Measurements from ENCODE around the gene MED1.
A peak's percentile ranks its signal among the peaks of the same experiment; 100 is the strongest.

The MED1 gene

DNA sequence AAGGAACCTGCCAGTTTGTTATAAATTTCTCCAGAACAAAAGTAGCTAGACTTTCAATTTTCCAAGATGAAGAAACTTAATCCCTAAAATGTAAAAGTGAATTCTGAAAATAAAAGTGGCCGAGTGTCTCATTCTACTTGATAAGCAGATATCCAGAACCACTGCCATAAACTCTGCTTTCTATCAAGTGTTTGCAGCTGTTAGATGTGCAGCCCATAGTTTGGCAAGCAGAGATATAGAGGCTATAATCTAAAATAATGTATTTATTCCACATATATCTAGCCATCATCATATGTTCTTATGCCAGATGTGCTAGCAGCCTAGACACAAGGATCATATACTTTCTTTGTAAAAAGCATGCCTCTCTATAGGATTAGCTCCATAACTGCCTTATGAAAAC, 34.9 kb downstream of the MED1 start:
- no peaks in the 10 kb centered on the region for H3K27me3 ChIP-seq (ENCODE audit: low read depth, low read length)
- no peak overlapping the region for H3K27ac ChIP-seq (ENCODE audit: low read length)
- H3K36me3 ChIP-seq (ENCODE audit: control insufficient read depth in 1 of 2, insufficient read depth in 2 of 2, low read length in 2 of 2), result peaks cover 27 to 64% of the 10 kb centered on the region in 2 donors
- H3K4me3 ChIP-seq (ENCODE audit: low read depth in 1 of 2, low read length in 2 of 2), result no peak overlapping the region
- H3K4me1 ChIP-seq (ENCODE audit: control insufficient read depth in 1 of 2, insufficient read depth in 2 of 2, low read length in 2 of 2), result no peaks in the 10 kb centered on the region
- no peaks in the 10 kb centered on the region for H3K9me3 ChIP-seq (ENCODE audit: control insufficient read depth in 1 of 2, low read length in 2 of 2)

DNA sequence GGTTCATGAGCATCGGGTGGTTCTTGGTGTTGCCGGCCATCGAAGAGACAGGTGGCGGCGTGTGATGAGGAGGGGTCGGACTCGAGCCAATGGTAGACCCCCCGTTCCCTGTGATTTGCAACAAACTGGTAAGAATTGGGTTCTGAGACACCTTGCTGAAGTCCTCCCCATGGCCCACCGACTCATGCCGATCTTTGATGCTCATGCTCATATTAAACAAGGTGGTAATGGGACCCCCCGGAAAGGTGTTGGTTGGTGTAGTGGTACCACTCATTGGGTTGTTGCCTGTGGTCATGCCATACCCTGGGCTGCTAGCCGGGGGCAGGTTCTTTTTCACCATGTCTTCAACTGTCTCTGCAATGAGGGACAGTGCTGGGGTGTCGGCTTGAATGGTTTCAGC, 40.8 kb downstream of the MED1 start:
- Histone ChIP-seq H3K27ac (ENCODE audit: low read length) (no peak overlapping the region), H3K9me3 (ENCODE audit: control insufficient read depth in 1 of 2, low read length in 2 of 2) (no peaks in the 10 kb centered on the region), H3K4me1 (ENCODE audit: control insufficient read depth in 1 of 2, insufficient read depth in 2 of 2, low read length in 2 of 2) (no peaks in the 10 kb centered on the region), H3K27me3 (ENCODE audit: low read depth, low read length) (no peaks in the 10 kb centered on the region), H3K4me3 (ENCODE audit: low read depth in 1 of 2, low read length in 2 of 2) (no peak overlapping the region), H3K36me3 (ENCODE audit: control insufficient read depth in 1 of 2, insufficient read depth in 2 of 2, low read length in 2 of 2) (peaks cover 52 to 70% of the 10 kb centered on the region in 2 donors)

GRCh38 chr17:39408360-39408759, 42.7 kb downstream of the MED1 start:
- Histone ChIP-seq H3K36me3 (ENCODE audit: control insufficient read depth in 1 of 2, insufficient read depth in 2 of 2, low read length in 2 of 2) (peaks cover 43 to 64% of the 10 kb centered on the region in 2 donors), H3K27ac (ENCODE audit: low read length) (no peak overlapping the region)

GRCh38 chr17:39406951-39407350, 44.1 kb downstream of the MED1 start:
- H3K27me3 ChIP-seq (ENCODE audit: low read depth, low read length), result no peaks in the 10 kb centered on the region
- no peak overlapping the region for H3K4me3 ChIP-seq (ENCODE audit: low read depth in 1 of 2, low read length in 2 of 2)
- H3K27ac ChIP-seq (ENCODE audit: low read length), result no peak overlapping the region
- H3K4me1 ChIP-seq (ENCODE audit: control insufficient read depth in 1 of 2, insufficient read depth in 2 of 2, low read length in 2 of 2), result peaks cover 0 to 3% of the 10 kb centered on the region in 2 donors
- no peaks in the 10 kb centered on the region for H3K9me3 ChIP-seq (ENCODE audit: control insufficient read depth in 1 of 2, low read length in 2 of 2)
- peaks cover 42 to 62% of the 10 kb centered on the region in 2 donors for H3K36me3 ChIP-seq (ENCODE audit: control insufficient read depth in 1 of 2, insufficient read depth in 2 of 2, low read length in 2 of 2)

More at GRCh38 chr17:39408360-39408759, 42.7 kb downstream of the MED1 start:
- no peak overlapping the region for H3K4me3 ChIP-seq (ENCODE audit: low read depth in 1 of 2, low read length in 2 of 2)
- H3K27me3 ChIP-seq (ENCODE audit: low read depth, low read length), result no peaks in the 10 kb centered on the region
- no peaks in the 10 kb centered on the region for H3K4me1 ChIP-seq (ENCODE audit: control insufficient read depth in 1 of 2, insufficient read depth in 2 of 2, low read length in 2 of 2)
- no peaks in the 10 kb centered on the region for H3K9me3 ChIP-seq (ENCODE audit: control insufficient read depth in 1 of 2, low read length in 2 of 2)

DNA sequence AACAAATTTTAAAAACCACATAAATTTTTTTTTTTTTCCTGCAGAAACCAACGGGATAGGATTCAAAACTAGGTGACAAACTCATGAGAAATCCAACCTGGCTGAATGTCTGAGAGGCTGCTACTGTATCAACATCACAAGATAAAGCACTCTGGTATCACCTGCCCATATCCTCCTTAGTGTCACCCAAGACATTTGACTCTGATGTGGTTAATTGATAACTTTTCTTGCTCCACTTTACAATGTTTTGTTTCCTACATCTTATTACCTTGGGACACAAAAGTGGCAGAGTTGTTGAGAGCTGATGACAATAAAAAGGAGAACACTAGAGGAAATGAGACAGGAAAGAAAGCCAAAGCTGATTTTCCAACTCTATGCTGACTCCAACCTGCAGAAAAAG, 45.6 kb downstream of the MED1 start:
- Histone ChIP-seq H3K36me3 (ENCODE audit: control insufficient read depth in 1 of 2, insufficient read depth in 2 of 2, low read length in 2 of 2) (peaks cover 37 to 47% of the 10 kb centered on the region in 2 donors), H3K27ac (ENCODE audit: low read length) (no peak overlapping the region), H3K4me1 (ENCODE audit: control insufficient read depth in 1 of 2, insufficient read depth in 2 of 2, low read length in 2 of 2) (peaks cover 2 to 3% of the 10 kb centered on the region in 2 donors), H3K27me3 (ENCODE audit: low read depth, low read length) (no peaks in the 10 kb centered on the region), H3K4me3 (ENCODE audit: low read depth in 1 of 2, low read length in 2 of 2) (no peak overlapping the region), H3K9me3 (ENCODE audit: control insufficient read depth in 1 of 2, low read length in 2 of 2) (no peaks in the 10 kb centered on the region)

- H3K4me3 ChIP-seq (ENCODE audit: low read depth in 1 of 2, low read length in 2 of 2), result no peak overlapping the region
- no peaks in the 10 kb centered on the region for H3K9me3 ChIP-seq (ENCODE audit: control insufficient read depth in 1 of 2, low read length in 2 of 2)
- H3K4me1 ChIP-seq (ENCODE audit: control insufficient read depth in 1 of 2, insufficient read depth in 2 of 2, low read length in 2 of 2), result peaks cover 7 to 9% of the 10 kb centered on the region in 2 donors
- no peaks in the 10 kb centered on the region for H3K27me3 ChIP-seq (ENCODE audit: low read depth, low read length)
- peaks cover 30 to 41% of the 10 kb centered on the region in 2 donors for H3K36me3 ChIP-seq (ENCODE audit: control insufficient read depth in 1 of 2, insufficient read depth in 2 of 2, low read length in 2 of 2)
- no peak overlapping the region for H3K27ac ChIP-seq (ENCODE audit: low read length)
Observed at GRCh38 chr17:39404542-39405378, 46.3 kb downstream of the MED1 start.

DNA sequence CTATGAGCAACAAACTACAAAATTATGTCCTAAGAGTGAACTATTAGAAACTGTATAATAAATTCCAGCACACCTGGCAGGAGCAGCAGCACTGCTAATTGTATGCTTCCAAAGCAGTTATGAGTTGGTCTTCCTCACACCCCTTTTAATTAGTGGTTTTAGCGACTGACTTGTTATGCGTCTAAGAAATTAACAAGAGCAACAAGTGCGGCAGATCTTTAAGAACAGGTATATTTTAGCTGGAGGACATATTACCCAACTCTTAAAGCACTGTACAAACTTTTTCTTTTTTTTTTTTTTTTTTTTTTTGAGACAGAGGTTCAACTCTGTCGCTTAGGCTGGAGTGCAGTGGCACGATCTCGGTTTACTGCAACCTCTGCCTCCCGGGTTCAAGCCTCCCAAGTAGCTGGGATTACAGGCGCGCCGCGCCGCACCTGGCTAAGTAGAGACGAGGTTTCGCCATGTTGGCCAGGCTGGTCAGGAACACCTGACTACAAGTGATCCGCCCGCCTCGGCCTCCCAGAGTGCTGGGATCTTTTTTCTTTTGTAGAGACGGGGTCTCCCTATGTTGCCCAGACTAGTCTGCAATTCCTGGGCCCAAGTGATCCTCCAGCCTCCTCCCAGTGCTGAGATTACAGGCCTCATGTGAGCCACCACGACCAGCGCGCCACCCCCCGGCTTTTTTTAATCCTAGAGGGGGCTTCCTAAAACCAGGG, 48.0 kb downstream of the MED1 start:
- H3K36me3 ChIP-seq (ENCODE audit: control insufficient read depth in 1 of 2, insufficient read depth in 2 of 2, low read length in 2 of 2), result peaks cover 15 to 24% of the 10 kb centered on the region in 2 donors
- H3K9me3 ChIP-seq (ENCODE audit: control insufficient read depth in 1 of 2, low read length in 2 of 2), result no peaks in the 10 kb centered on the region
- H3K27me3 ChIP-seq (ENCODE audit: low read depth, low read length), result no peaks in the 10 kb centered on the region
- no peak overlapping the region for H3K4me3 ChIP-seq (ENCODE audit: low read depth in 1 of 2, low read length in 2 of 2)
- no peak overlapping the region for H3K27ac ChIP-seq (ENCODE audit: low read length)
- peaks cover 7 to 14% of the 10 kb centered on the region in 2 donors for H3K4me1 ChIP-seq (ENCODE audit: control insufficient read depth in 1 of 2, insufficient read depth in 2 of 2, low read length in 2 of 2)

DNA sequence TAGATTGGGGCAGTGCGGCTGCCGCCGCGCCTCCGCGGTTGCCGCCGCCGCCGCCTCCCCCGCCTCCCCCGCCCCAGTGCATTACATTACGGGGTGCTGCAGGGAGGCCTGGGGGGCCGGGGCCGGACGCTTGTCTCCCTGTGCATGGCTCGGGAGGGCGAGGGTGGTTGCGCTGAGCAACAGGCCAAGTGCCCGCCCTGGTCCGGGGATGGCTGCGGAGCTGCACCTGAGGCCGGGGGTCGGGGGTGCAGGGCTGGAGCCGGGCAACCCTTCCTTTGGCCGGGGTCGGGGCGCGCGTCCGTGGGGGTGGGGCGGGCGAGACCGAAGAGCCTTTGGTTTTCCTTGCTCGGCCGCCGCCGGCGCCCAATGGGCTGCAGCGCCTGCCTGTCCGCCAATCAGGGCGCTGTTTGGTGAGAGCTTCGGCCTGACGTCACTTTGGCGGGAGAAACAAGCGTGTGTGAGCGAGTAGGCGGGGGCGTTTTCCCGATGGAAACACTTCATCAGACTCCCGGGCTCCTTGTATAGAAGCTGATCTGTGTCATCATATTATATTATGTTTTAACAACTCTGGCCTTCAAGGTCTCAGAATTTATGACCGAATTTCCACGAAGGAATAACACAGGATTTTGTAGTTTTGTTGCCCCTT, 48.7 kb downstream of the MED1 start:
- H3K4me1 ChIP-seq (ENCODE audit: control insufficient read depth in 1 of 2, insufficient read depth in 2 of 2, low read length in 2 of 2), result peaks cover 7 to 14% of the 10 kb centered on the region in 2 donors
- no peak overlapping the region for H3K27ac ChIP-seq (ENCODE audit: low read length)
- no peaks in the 10 kb centered on the region for H3K27me3 ChIP-seq (ENCODE audit: low read depth, low read length)
- H3K9me3 ChIP-seq (ENCODE audit: control insufficient read depth in 1 of 2, low read length in 2 of 2), result no peaks in the 10 kb centered on the region
- peaks cover 9 to 17% of the 10 kb centered on the region in 2 donors for H3K36me3 ChIP-seq (ENCODE audit: control insufficient read depth in 1 of 2, insufficient read depth in 2 of 2, low read length in 2 of 2)
- H3K4me3 ChIP-seq (ENCODE audit: low read depth in 1 of 2, low read length in 2 of 2), result peak overlapping the region; percentile 86 to 96

- peaks cover 9 to 15% of the 10 kb centered on the region in 2 donors for H3K36me3 ChIP-seq (ENCODE audit: control insufficient read depth in 1 of 2, insufficient read depth in 2 of 2, low read length in 2 of 2)
- H3K4me3 ChIP-seq (ENCODE audit: low read depth in 1 of 2, low read length in 2 of 2), result peak within 1 kb of the TSS; percentile 86 to 96
- peak within 1 kb of the TSS; percentile 56 for H3K27ac ChIP-seq (ENCODE audit: low read length)
- H3K4me1 ChIP-seq (ENCODE audit: control insufficient read depth in 1 of 2, insufficient read depth in 2 of 2, low read length in 2 of 2), result peaks cover 7 to 14% of the 10 kb centered on the region in 2 donors
- no peaks in the 10 kb centered on the region for H3K27me3 ChIP-seq (ENCODE audit: low read depth, low read length)
- H3K9me3 ChIP-seq (ENCODE audit: control insufficient read depth in 1 of 2, low read length in 2 of 2), result no peaks in the 10 kb centered on the region
Observed at GRCh38 chr17:39401412-39402243, 49.4 kb downstream of the MED1 start, which contains the start of gene FBXL20. Gene FBXL20 (minus strand): TSS chr17:39401626. CDS start chr17:39401402, 224 bp downstream.

GRCh38 chr17:39400547-39401411, 50.3 kb downstream of the MED1 start:
- no peaks in the 10 kb centered on the region for H3K9me3 ChIP-seq (ENCODE audit: control insufficient read depth in 1 of 2, low read length in 2 of 2)
- peaks cover 7 to 14% of the 10 kb centered on the region in 2 donors for H3K4me1 ChIP-seq (ENCODE audit: control insufficient read depth in 1 of 2, insufficient read depth in 2 of 2, low read length in 2 of 2)
- peak overlapping the region; percentile 56 for H3K27ac ChIP-seq (ENCODE audit: low read length)
- H3K36me3 ChIP-seq (ENCODE audit: control insufficient read depth in 1 of 2, insufficient read depth in 2 of 2, low read length in 2 of 2), result peaks cover 4 to 9% of the 10 kb centered on the region in 2 donors
- H3K27me3 ChIP-seq (ENCODE audit: low read depth, low read length), result no peaks in the 10 kb centered on the region
- peak overlapping the region; percentile 86 to 96 for H3K4me3 ChIP-seq (ENCODE audit: low read depth in 1 of 2, low read length in 2 of 2)

All from muscle layer of duodenum (tissue), 2 donors.